ENCODE results near the gene SERPINE1. TPM values are rescaled to one million over a fixed set of nuclear protein-coding genes. Genes with fewer than 3 reads are reported as not detected.

Gene SERPINE1
- total RNA-seq, 1 donor from 2014 or later, result 229 TPM

- TF ChIP-seq CTCF (IDR thresholded peaks at IDR 0.05; ENCODE audit: insufficient read depth, low read length, poor library complexity, severe bottlenecking), result peak; percentile 13
- no peak for DNase-seq (ENCODE audit: low read depth)
- H3K4me3 ChIP-seq (ENCODE audit: low read depth, low read length), result no peak overlapping the region
- peaks cover 2% of the 10 kb centered on the region for H3K36me3 ChIP-seq (ENCODE audit: control insufficient read depth, insufficient read depth, low read length)
- H3K27me3 ChIP-seq (ENCODE audit: control insufficient read depth, insufficient read depth, low read length), result no peaks in the 10 kb centered on the region
Observed at GRCh38 chr7:101156277-101156676, 29.4 kb downstream of the SERPINE1 start.

- H3K4me3 ChIP-seq (ENCODE audit: low read depth, low read length), result no peak overlapping the region
- no peaks in the 10 kb centered on the region for H3K27me3 ChIP-seq (ENCODE audit: control insufficient read depth, insufficient read depth, low read length)
- H3K36me3 ChIP-seq (ENCODE audit: control insufficient read depth, insufficient read depth, low read length), result peaks cover 2% of the 10 kb centered on the region
- no peak for TF ChIP-seq CTCF (IDR thresholded peaks at IDR 0.05; ENCODE audit: insufficient read depth, low read length, poor library complexity, severe bottlenecking)
- no peak for DNase-seq (ENCODE audit: low read depth)
Observed at GRCh38 chr7:101156866-101157589, 30.1 kb downstream of the SERPINE1 start.

- no peak for DNase-seq (ENCODE audit: low read depth)
- Histone ChIP-seq H3K4me3 (ENCODE audit: low read depth, low read length) (no peak overlapping the region), H3K36me3 (ENCODE audit: control insufficient read depth, insufficient read depth, low read length) (peaks cover 2% of the 10 kb centered on the region), H3K27me3 (ENCODE audit: control insufficient read depth, insufficient read depth, low read length) (peaks cover 14% of the 10 kb centered on the region)
- TF ChIP-seq CTCF (IDR thresholded peaks at IDR 0.05; ENCODE audit: insufficient read depth, low read length, poor library complexity, severe bottlenecking), result no peak
Observed at GRCh38 chr7:101159696-101160674, 33.1 kb downstream of the SERPINE1 start.

GRCh38 chr7:101160910-101161309, 34.0 kb downstream of the SERPINE1 start:
- DNase-seq (ENCODE audit: low read depth), result no peak
- Histone ChIP-seq H3K27me3 (ENCODE audit: control insufficient read depth, insufficient read depth, low read length) (peaks cover 19% of the 10 kb centered on the region), H3K36me3 (ENCODE audit: control insufficient read depth, insufficient read depth, low read length) (peaks cover 2% of the 10 kb centered on the region), H3K4me3 (ENCODE audit: low read depth, low read length) (no peak overlapping the region)
- no peak for TF ChIP-seq CTCF (IDR thresholded peaks at IDR 0.05; ENCODE audit: insufficient read depth, low read length, poor library complexity, severe bottlenecking)

- Histone ChIP-seq H3K27me3 (ENCODE audit: control insufficient read depth, insufficient read depth, low read length) (peaks cover 22% of the 10 kb centered on the region), H3K4me3 (ENCODE audit: low read depth, low read length) (no peak overlapping the region), H3K36me3 (ENCODE audit: control insufficient read depth, insufficient read depth, low read length) (peaks cover 2% of the 10 kb centered on the region)
- no peak for DNase-seq (ENCODE audit: low read depth)
- no peak for TF ChIP-seq CTCF (IDR thresholded peaks at IDR 0.05; ENCODE audit: insufficient read depth, low read length, poor library complexity, severe bottlenecking)
Observed at GRCh38 chr7:101161692-101162471, 35.0 kb downstream of the SERPINE1 start.

Measured in kidney epithelial cell (primary cell).